HCT116 (cell line): ENCODE results near the gene MAPK6.

Source experiments
- CTCF ChIP-seq, 3 experiments: fragments of 200-600 bp in 1 of 3; sonication (generic) in 1 of 3; IDR thresholded peaks in 2 of 3; conservative IDR thresholded peaks in 1 of 3; 2 replicates each; pipeline ENCODE4 v1.5.1; 2012 to 2017; ENCODE audit warnings: low read depth in 2 of 3, low read length in 2 of 3, antibody characterized with exemption in 1 of 3, borderline replicate concordance in 1 of 3, control low read depth in 1 of 3, mild to moderate bottlenecking in 1 of 3, mixed read lengths in 1 of 3, mixed run types in 1 of 3, moderate library complexity in 1 of 3; ENCODE audit not compliant: insufficient read depth in 1 of 3
- EZH2 ChIP-seq: fragments of 200-600 bp; sonication (generic); IDR thresholded peaks from 2 replicates; pipeline ENCODE4 v1.6.1; 2017; ENCODE audit warnings: antibody characterized with exemption, mixed run types
- MAX ChIP-seq: IDR thresholded peaks from 2 replicates; pipeline ENCODE4 v1.6.1; 2012
- POLR2AphosphoS5 ChIP-seq: IDR thresholded peaks from 2 replicates; pipeline ENCODE4 v1.6.1; 2011; ENCODE audit warnings: mild to moderate bottlenecking, low read depth, low read length, moderate library complexity
- SIN3A ChIP-seq: IDR thresholded peaks from 2 replicates; pipeline ENCODE4 v1.6.1; 2012; ENCODE audit warnings: low read depth
- YY1 ChIP-seq: IDR thresholded peaks from 2 replicates; pipeline ENCODE4 v1.6.1; 2011; ENCODE audit warnings: low read length, low read depth, moderate library complexity, mild to moderate bottlenecking; ENCODE audit not compliant: insufficient replicate concordance; ENCODE audit errors: extremely low read depth

GRCh38 chr15:52066842-52067544 is 48.0 kb downstream of the MAPK6 start:
- no peak for TF ChIP-seq POLR2AphosphoS5
- TF ChIP-seq EZH2 = no peak
- TF ChIP-seq CTCF (IDR thresholded peaks at IDR 0.05 in 2 of 3, conservative IDR thresholded peaks at IDR 0.05 in 1 of 3; ENCODE audit: borderline replicate concordance in 1 of 3, insufficient read depth in 1 of 3, low read depth in 2 of 3, low read length in 2 of 3) = no peak
- no peak for TF ChIP-seq YY1
- no peak for TF ChIP-seq MAX
- no peak for TF ChIP-seq SIN3A
